Activated T-helper 1 cell treated with anti-CD3 and anti-CD28 coated beads, Interleukin-12 subunit alpha, Interleukin-12 subunit beta, Interleukin-2, Interleukin-4 antibody, amounts not matched to agents 30 ng/mL and 10 ng/mL and 1 ng/mL, durations not matched to agents 14 hours and 24 hours and 36 hours (primary cell): Measurements from ENCODE around the gene NPAS2. TPM values are rescaled to one million over a fixed set of nuclear protein-coding genes. Genes with fewer than 3 reads are reported as not detected.

ENCODE experiments used
- DNase-seq: peaks from one replicate; pipeline ENCODE4 v3.0.0; 2021; ENCODE audit warnings: low spot score
- H3K27ac Mint-ChIP-seq: one replicate; pipeline ENCODE4 v1.8.0; 2021; ENCODE audit warnings: mild to moderate bottlenecking, mixed read lengths
- H3K27me3 Mint-ChIP-seq: one replicate; pipeline ENCODE4 v1.8.0; 2022; ENCODE audit warnings: mild to moderate bottlenecking, moderate library complexity, mixed read lengths; ENCODE audit not compliant: insufficient read depth
- H3K36me3 Mint-ChIP-seq: one replicate; pipeline ENCODE4 v1.8.0; 2021; ENCODE audit warnings: low read depth, mixed read lengths
- H3K4me1 Mint-ChIP-seq: one replicate; pipeline ENCODE4 v1.8.0; 2021; ENCODE audit warnings: low read depth, mixed read lengths
- H3K4me3 Mint-ChIP-seq: one replicate; pipeline ENCODE4 v1.8.0; 2021; ENCODE audit warnings: mild to moderate bottlenecking, moderate library complexity, mixed read lengths
- H3K9me3 Mint-ChIP-seq: one replicate; pipeline ENCODE4 v1.8.0; 2021; ENCODE audit warnings: mixed read lengths
- intact Hi-C: fragments of 100-400 bp; cut with micrococcal nuclease; formaldehyde crosslinking; loops from one replicate; pipeline ENCODE4 v1.15.1; 2024
- total RNA-seq: library from RNA; stranded (reverse); gene quantifications from 2 replicates; pipeline ENCODE4 v1.2.3, GENCODE V29; 2022

The NPAS2 gene
- total RNA-seq, 1 donor from 2014 or later, result 7.5 TPM

DNA sequence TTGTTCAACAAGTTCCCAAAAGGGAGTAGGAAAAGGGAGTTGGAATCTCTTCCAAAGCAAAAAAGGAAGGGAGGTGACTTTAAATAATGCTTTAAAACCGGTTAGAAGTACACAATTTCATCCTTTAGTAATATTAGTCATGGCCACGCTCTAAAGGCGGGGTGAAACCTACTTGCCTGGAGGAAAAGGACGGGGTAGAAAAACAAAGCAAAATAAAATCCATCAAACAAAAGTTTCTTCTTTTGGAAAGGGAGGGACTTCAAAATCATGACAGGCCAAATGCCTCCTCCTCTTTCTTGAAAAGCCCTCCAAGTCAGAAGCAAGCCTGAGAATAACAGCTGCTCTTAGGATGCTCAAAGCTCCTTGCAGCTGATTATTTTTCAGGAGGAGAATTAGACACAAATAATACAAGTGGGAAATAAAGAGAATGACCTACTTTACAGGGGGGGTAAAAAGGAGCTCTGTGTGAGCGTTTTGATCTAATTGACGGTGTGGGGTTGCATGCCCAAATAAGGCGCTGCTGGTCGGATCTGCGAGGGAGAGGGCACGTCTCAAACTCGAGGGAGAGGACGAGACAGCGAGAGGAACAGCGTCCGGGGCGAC lies 1.8 kb upstream of the NPAS2 start:
- Mint-ChIP-seq H3K27me3 (peaks cover 44% of the 10 kb centered on the region), H3K36me3 (no peaks in the 10 kb centered on the region), H3K4me1 (peaks cover 33% of the 10 kb centered on the region), H3K4me3 (peak overlapping the region; percentile 77), H3K9me3 (no peaks in the 10 kb centered on the region), H3K27ac (no peak overlapping the region)
- intact Hi-C loops, result loop anchor here (10.0 kb wide), 2 partner anchors 167 to 487 kb away; partner anchors contain the start of gene RNF149
- no peak for DNase-seq

DNA sequence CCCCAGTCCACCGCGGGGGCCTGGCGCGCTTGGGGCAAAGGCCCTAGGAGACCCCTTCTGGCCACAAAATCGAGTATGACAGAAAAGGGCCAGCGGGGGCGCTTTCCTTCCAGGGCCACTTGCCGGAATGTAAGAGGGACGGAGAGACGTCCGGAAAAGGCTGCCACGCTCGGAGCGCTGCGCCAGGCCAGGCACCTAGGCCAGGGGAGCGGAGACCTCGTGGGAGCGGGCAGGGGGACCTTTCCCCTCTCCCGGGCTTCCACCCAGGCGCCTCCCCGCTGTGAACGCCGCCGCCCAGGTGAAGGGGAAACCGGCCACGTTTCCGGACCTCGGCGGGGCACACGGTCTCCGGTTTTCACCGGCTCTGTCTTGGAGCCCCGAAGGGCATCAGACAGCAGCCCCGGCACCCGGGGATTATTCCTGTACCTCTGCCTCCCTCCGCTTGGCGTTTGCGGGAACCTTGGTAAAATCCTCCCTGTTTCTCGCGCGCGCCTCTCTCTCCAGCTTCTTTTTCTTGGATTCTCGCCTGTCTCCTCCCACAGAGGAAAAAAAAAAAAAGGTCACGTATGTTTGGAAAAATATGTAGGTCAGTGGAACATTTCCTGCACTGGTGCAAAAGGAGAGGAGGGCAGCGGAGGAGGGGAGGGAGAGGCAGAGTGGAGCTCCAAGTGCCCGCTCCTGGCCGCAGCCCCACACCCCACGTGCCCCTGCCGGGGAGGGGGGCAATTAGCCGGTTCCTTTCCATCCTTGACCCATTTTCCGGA lies 1.2 kb upstream of the NPAS2 start:
- Mint-ChIP-seq H3K36me3 (no peaks in the 10 kb centered on the region), H3K9me3 (no peaks in the 10 kb centered on the region), H3K4me3 (peak overlapping the region; percentile 77), H3K4me1 (peaks cover 26% of the 10 kb centered on the region), H3K27ac (no peak overlapping the region), H3K27me3 (peaks cover 47% of the 10 kb centered on the region)
- intact Hi-C loops, result loop anchor here (10.0 kb wide), 2 partner anchors 166 to 486 kb away; partner anchors contain the start of gene RNF149
- DNase-seq, result no peak

DNA sequence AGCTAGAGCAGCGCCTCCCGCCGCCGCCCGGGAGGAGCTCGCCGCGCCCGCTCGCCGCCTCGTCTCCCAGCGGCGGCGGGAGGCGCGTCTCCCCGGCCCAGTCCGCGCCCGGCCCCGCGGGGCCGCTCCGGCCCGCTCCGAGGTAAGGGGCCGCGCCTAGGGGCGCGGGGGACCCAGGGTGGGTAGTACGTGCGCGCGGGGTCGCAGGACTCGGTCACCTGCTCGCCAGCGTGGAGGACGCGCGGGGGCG lies 259 bp downstream of the NPAS2 start:
- DNase-seq, result no peak
- Mint-ChIP-seq H3K27ac (no peak overlapping the region), H3K4me1 (peaks cover 19% of the 10 kb centered on the region), H3K4me3 (no peak overlapping the region), H3K9me3 (no peaks in the 10 kb centered on the region), H3K36me3 (no peaks in the 10 kb centered on the region), H3K27me3 (peaks cover 48% of the 10 kb centered on the region)
- intact Hi-C loops, result no loop called here

DNA sequence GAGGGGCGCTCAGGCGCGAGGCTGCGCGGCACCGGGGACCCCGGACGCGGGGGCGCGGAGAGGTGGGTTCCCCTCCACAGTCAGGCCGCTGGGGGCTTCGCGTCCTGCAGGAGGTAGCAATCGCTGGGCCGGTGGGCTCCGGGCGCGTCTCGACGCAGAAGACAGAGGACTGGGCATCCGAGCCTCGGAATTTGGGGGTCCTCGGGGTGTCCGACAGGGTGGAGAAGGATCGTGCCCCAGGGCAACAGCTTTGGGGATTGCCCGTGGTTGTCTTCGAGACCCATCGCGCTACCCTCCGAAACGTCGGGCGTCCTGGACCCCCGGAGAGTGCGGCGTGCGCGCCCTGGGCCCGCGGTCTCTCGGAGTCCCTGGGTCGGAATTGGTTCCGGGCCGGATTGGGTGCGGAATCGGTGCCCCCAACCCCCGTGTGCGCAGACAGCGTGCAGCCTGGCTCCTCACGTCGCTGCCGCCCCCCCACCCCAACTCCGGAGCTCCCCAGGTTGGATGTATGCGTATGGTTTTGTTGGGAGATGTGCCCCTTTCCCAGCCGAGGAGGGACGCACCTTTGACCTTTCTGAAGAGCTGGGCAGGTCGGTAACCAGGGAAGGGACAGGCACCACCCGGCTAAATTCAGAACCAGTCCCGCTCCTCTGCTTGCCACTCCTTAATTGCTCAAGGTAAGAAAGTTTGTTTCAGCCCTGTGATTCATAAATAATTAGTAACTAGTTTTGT lies 750 bp downstream of the NPAS2 start:
- Mint-ChIP-seq H3K36me3 (no peaks in the 10 kb centered on the region), H3K27ac (no peak overlapping the region), H3K27me3 (peaks cover 48% of the 10 kb centered on the region), H3K4me1 (peaks cover 19% of the 10 kb centered on the region), H3K4me3 (peak overlapping the region; percentile 79), H3K9me3 (no peaks in the 10 kb centered on the region)
- intact Hi-C loops, result no loop called here
- DNase-seq, result no peak

GRCh38 chr2:100821255-100821910 lies 1.4 kb downstream of the NPAS2 start:
- DNase-seq, result no peak
- no peaks in the 10 kb centered on the region for H3K9me3 Mint-ChIP-seq
- H3K27ac Mint-ChIP-seq, result no peak overlapping the region
- intact Hi-C loops, result no loop called here
- peak overlapping the region; percentile 79 for H3K4me3 Mint-ChIP-seq
- H3K4me1 Mint-ChIP-seq, result peaks cover 19% of the 10 kb centered on the region
- H3K36me3 Mint-ChIP-seq, result no peaks in the 10 kb centered on the region
- H3K27me3 Mint-ChIP-seq, result peaks cover 46% of the 10 kb centered on the region

DNA sequence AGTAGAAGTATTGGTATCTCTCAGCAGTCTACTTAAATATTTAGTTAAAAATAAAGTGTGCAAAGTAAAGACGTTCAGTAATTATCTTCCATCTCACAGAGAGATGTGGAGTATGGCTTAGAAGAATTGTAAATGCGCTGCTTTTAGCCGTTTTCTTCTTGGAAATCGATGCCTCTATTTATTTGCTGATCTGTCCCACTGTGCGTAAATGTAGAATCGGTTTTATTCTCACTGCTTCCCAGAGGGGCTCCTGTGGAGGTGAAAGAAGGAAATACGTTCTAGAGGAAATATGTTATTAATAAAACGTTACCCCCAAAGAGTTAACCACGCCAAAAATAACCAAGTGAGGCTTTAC lies 1.9 kb downstream of the NPAS2 start:
- Mint-ChIP-seq H3K4me3 (peak overlapping the region; percentile 79), H3K4me1 (peaks cover 19% of the 10 kb centered on the region), H3K36me3 (no peaks in the 10 kb centered on the region), H3K9me3 (no peaks in the 10 kb centered on the region), H3K27me3 (peaks cover 46% of the 10 kb centered on the region), H3K27ac (no peak overlapping the region)
- no peak for DNase-seq
- intact Hi-C loops, result no loop called here

DNA sequence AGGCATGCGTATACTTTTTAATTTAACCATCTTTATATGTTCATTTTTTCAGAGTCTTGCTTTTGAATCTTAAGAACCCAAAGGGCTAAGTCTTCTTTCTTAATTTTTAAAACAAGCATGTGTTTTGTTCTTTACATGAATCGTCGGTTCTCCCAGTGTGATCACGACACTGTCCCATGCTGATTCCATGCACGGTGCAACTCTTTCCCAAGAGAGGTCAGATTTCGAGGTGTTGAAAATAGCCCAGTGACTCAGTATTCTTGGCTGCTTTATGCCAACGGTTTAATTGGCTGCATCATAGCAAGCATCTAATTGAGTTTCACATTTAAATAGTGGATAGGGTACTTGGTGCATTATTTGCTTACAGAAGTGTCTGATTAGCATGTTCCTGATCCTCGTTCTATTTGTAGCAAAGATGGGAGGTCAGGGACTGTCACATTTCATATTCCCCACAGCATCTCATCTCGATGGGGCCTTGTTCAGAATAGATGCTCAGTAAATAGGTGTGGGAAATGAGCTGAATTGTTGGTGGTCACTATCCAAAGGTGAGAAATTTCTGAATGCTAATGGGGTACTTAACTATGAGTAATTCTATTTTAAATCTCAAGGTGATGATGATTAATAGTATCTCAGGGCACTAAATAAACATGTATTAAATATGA lies 2.8 kb downstream of the NPAS2 start:
- Mint-ChIP-seq H3K4me3 (no peak overlapping the region), H3K27me3 (peaks cover 41% of the 10 kb centered on the region), H3K9me3 (no peaks in the 10 kb centered on the region)

GRCh38 chr2:100823665-100824438 lies 3.9 kb downstream of the NPAS2 start:
- peaks cover 35% of the 10 kb centered on the region for H3K27me3 Mint-ChIP-seq
- intact Hi-C loops, result no loop called here
- peaks cover 8% of the 10 kb centered on the region for H3K9me3 Mint-ChIP-seq
- peaks cover 9% of the 10 kb centered on the region for H3K4me1 Mint-ChIP-seq
- H3K36me3 Mint-ChIP-seq, result no peaks in the 10 kb centered on the region
- no peak overlapping the region for H3K27ac Mint-ChIP-seq
- no peak overlapping the region for H3K4me3 Mint-ChIP-seq
- DNase-seq, result no peak

More for the DNA sequence above, 2.8 kb downstream of the NPAS2 start:
- Mint-ChIP-seq H3K27ac (no peak overlapping the region), H3K36me3 (no peaks in the 10 kb centered on the region), H3K4me1 (peaks cover 17% of the 10 kb centered on the region)
- no peak for DNase-seq
- intact Hi-C loops, result no loop called here

- Mint-ChIP-seq H3K9me3 (peaks cover 10% of the 10 kb centered on the region), H3K27ac (no peak overlapping the region), H3K36me3 (no peaks in the 10 kb centered on the region), H3K27me3 (peaks cover 29% of the 10 kb centered on the region), H3K4me1 (peaks cover 9% of the 10 kb centered on the region), H3K4me3 (no peak overlapping the region)
- intact Hi-C loops, result no loop called here
- no peak for DNase-seq
These were observed 4.9 kb downstream of the NPAS2 start for GRCh38 chr2:100824842-100825241.

GRCh38 chr2:100826494-100826893 lies 6.6 kb downstream of the NPAS2 start:
- H3K4me3 Mint-ChIP-seq, result no peak overlapping the region
- peaks cover 3% of the 10 kb centered on the region for H3K4me1 Mint-ChIP-seq
- DNase-seq, result no peak
- intact Hi-C loops, result no loop called here
- no peak overlapping the region for H3K27ac Mint-ChIP-seq
- H3K36me3 Mint-ChIP-seq, result no peaks in the 10 kb centered on the region
- H3K9me3 Mint-ChIP-seq, result peaks cover 10% of the 10 kb centered on the region
- peaks cover 22% of the 10 kb centered on the region for H3K27me3 Mint-ChIP-seq

GRCh38 chr2:100831158-100831750 lies 11.3 kb downstream of the NPAS2 start:
- Mint-ChIP-seq H3K4me3 (no peak overlapping the region), H3K9me3 (peaks cover 10% of the 10 kb centered on the region), H3K27me3 (peaks cover 5% of the 10 kb centered on the region), H3K36me3 (no peaks in the 10 kb centered on the region), H3K27ac (no peak overlapping the region), H3K4me1 (no peaks in the 10 kb centered on the region)
- intact Hi-C loops, result no loop called here
- DNase-seq, result no peak

DNA sequence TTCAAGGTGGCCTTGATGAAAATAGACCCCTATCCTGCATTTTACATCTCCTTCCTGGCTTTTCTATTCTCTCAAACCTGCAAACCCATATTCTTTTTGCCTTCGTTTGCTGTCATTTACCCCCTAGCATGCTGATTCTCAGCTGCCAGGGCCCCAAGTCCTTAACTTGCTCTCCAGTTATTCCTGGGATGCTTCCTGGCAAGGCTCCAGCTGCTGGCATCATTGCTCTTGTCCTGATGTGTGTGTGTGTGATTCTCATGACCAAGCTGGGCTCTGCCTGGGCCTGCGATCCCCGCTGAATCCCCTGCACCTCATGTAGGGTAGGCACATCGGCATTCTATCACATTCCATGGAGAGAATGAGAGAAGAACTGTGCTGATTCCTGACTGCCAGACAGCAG lies 11.9 kb downstream of the NPAS2 start:
- peaks cover 5% of the 10 kb centered on the region for H3K27me3 Mint-ChIP-seq
- H3K36me3 Mint-ChIP-seq, result no peaks in the 10 kb centered on the region
- no peak for DNase-seq
- intact Hi-C loops, result no loop called here
- no peak overlapping the region for H3K27ac Mint-ChIP-seq
- H3K9me3 Mint-ChIP-seq, result peaks cover 10% of the 10 kb centered on the region
- H3K4me3 Mint-ChIP-seq, result no peak overlapping the region
- H3K4me1 Mint-ChIP-seq, result no peaks in the 10 kb centered on the region
